H9 (cell line): ENCODE results near the gene ADARB2. TPM values are rescaled to one million over a fixed set of nuclear protein-coding genes. Genes with fewer than 3 reads are reported as not detected.

Experiments used
- DNase-seq: peaks from one replicate; pipeline ENCODE4 v3.0.0-alpha.2; 2017
- H2AFZ ChIP-seq: one replicate; pipeline ENCODE4 v1.6.1; 2013; ENCODE audit warnings: mild to moderate bottlenecking, low read length, control low read depth, moderate library complexity
- H2AK5ac ChIP-seq: 2 replicates; pipeline ENCODE4 v1.6.1; 2013; ENCODE audit warnings: low read length, control low read depth, mixed read lengths; ENCODE audit not compliant: insufficient read length
- H2BK120ac ChIP-seq: one replicate; pipeline ENCODE4 v1.6.1; 2013; ENCODE audit warnings: low read depth, mild to moderate bottlenecking, low read length, control low read depth, inconsistent platforms; ENCODE audit not compliant: poor library complexity, severe bottlenecking
- H2BK12ac ChIP-seq: 2 replicates; pipeline ENCODE4 v1.6.1; 2013; ENCODE audit warnings: low read length, control low read depth, mixed read lengths, low read depth; ENCODE audit not compliant: insufficient read length
- H2BK15ac ChIP-seq: 2 replicates; pipeline ENCODE4 v1.6.1; 2013; ENCODE audit warnings: low read depth, low read length, control low read depth
- H2BK20ac ChIP-seq: one replicate; pipeline ENCODE4 v1.6.1; 2013; ENCODE audit warnings: low read depth, mild to moderate bottlenecking, low read length, control low read depth, inconsistent platforms; ENCODE audit not compliant: poor library complexity, severe bottlenecking
- H2BK5ac ChIP-seq: 2 replicates; pipeline ENCODE4 v1.6.1; 2013; ENCODE audit warnings: low read length, control low read depth, mixed read lengths; ENCODE audit not compliant: insufficient read length
- H3K14ac ChIP-seq: 2 replicates; pipeline ENCODE4 v1.6.1; 2013; ENCODE audit warnings: low read length, control low read depth; ENCODE audit not compliant: insufficient read depth
- H3K18ac ChIP-seq: 2 replicates; pipeline ENCODE4 v1.6.1; 2013; ENCODE audit warnings: low read depth, mild to moderate bottlenecking, mixed read lengths, low read length, control low read depth; ENCODE audit not compliant: insufficient read length
- H3K23ac ChIP-seq: 2 replicates; pipeline ENCODE4 v1.6.1; 2013; ENCODE audit warnings: low read length, control low read depth, mixed read lengths, low read depth; ENCODE audit not compliant: insufficient read length
- H3K23me2 ChIP-seq: 2 replicates; pipeline ENCODE4 v1.6.1; 2013; ENCODE audit warnings: low read depth, mild to moderate bottlenecking, mixed read lengths, low read length, control low read depth; ENCODE audit not compliant: insufficient read length, poor library complexity, severe bottlenecking
- H3K27ac ChIP-seq: 2 replicates; pipeline ENCODE4 v1.5.1; 2013; ENCODE audit warnings: low read length, control low read depth, mixed read lengths, low read depth; ENCODE audit not compliant: insufficient read length
- H3K27me3 ChIP-seq: 2 replicates; pipeline ENCODE4 v1.6.1; 2013; ENCODE audit warnings: low read length, control low read depth, inconsistent platforms; ENCODE audit not compliant: insufficient read depth
- H3K4ac ChIP-seq: 2 replicates; pipeline ENCODE4 v1.6.1; 2013; ENCODE audit warnings: low read depth, mild to moderate bottlenecking, control low read depth, inconsistent platforms, low read length, moderate library complexity
- H3K4me1 ChIP-seq: 2 replicates; pipeline ENCODE4 v1.6.1; 2013; ENCODE audit warnings: low read length, control low read depth, inconsistent platforms; ENCODE audit not compliant: insufficient read depth
- H3K4me2 ChIP-seq: 2 replicates; pipeline ENCODE4 v1.6.1; 2013; ENCODE audit warnings: low read length, control low read depth, mixed read lengths; ENCODE audit not compliant: insufficient read length, insufficient read depth
- H3K56ac ChIP-seq: 2 replicates; pipeline ENCODE4 v1.6.1; 2013; ENCODE audit warnings: low read depth, mild to moderate bottlenecking, mixed read lengths, low read length, control low read depth; ENCODE audit not compliant: insufficient read length
- H3K79me1 ChIP-seq: 2 replicates; pipeline ENCODE4 v1.6.1; 2013; ENCODE audit warnings: low read depth, mild to moderate bottlenecking, moderate library complexity, low read length, control low read depth, inconsistent platforms; ENCODE audit not compliant: insufficient read depth, poor library complexity, severe bottlenecking
- H3K79me2 ChIP-seq: 2 replicates; pipeline ENCODE4 v1.6.1; 2013; ENCODE audit warnings: low read length, control low read depth, inconsistent platforms; ENCODE audit not compliant: insufficient read depth
- H3K9ac ChIP-seq: 2 replicates; pipeline ENCODE4 v1.6.1; 2013; ENCODE audit warnings: low read length, control low read depth, mixed read lengths; ENCODE audit not compliant: insufficient read length; ENCODE audit errors: extremely low read depth
- H3K9me3 ChIP-seq: one replicate; pipeline ENCODE4 v1.6.1; 2013; ENCODE audit warnings: low read depth, low read length, inconsistent platforms; ENCODE audit not compliant: control insufficient read depth
- H3T11ph ChIP-seq: one replicate; pipeline ENCODE4 v1.6.1; 2013; ENCODE audit warnings: mild to moderate bottlenecking, low read length, control low read depth, inconsistent platforms
- H4K20me1 ChIP-seq: one replicate; pipeline ENCODE4 v1.6.1; 2013; ENCODE audit not compliant: control insufficient read depth, insufficient read length, insufficient read depth
- H4K5ac ChIP-seq: 2 replicates; pipeline ENCODE4 v1.6.1; 2013; ENCODE audit warnings: low read depth, mild to moderate bottlenecking, mixed read lengths, low read length, control low read depth; ENCODE audit not compliant: insufficient read length
- H4K8ac ChIP-seq: replicated peaks from 2 replicates; pipeline ENCODE4 v1.6.1; 2013; ENCODE audit warnings: low read length, control low read depth, mixed read lengths, low read depth; ENCODE audit not compliant: insufficient read length
- H4K91ac ChIP-seq: 2 replicates; pipeline ENCODE4 v1.6.1; 2013; ENCODE audit warnings: low read depth, mild to moderate bottlenecking, moderate library complexity, mixed read lengths, low read length, control low read depth; ENCODE audit not compliant: insufficient read length
- H3K27ac Mint-ChIP-seq, 3 experiments: 2 replicates in 2 of 3; 3 replicates in 1 of 3; pipeline ENCODE4 v1.8.0; 2020 to 2021; ENCODE audit warnings: mixed read lengths in 3 of 3, mild to moderate bottlenecking in 1 of 3, moderate library complexity in 1 of 3
- H3K27me3 Mint-ChIP-seq: 2 replicates; pipeline ENCODE4 v1.8.0; 2021; ENCODE audit warnings: low read depth, mild to moderate bottlenecking, moderate library complexity, mixed read lengths
- H3K36me3 Mint-ChIP-seq, 3 experiments: 2 replicates in 2 of 3; 3 replicates in 1 of 3; pipeline ENCODE4 v1.8.0; 2020 to 2021; ENCODE audit warnings: low read depth in 3 of 3, mixed read lengths in 3 of 3; ENCODE audit not compliant: insufficient read depth in 1 of 3
- H3K4me1 Mint-ChIP-seq, 2 experiments: 2 replicates each; pipeline ENCODE4 v1.8.0; 2020; ENCODE audit warnings: mixed read lengths in 2 of 2
- H3K4me3 Mint-ChIP-seq, 2 experiments: 2 replicates in 1 of 2; 3 replicates in 1 of 2; pipeline ENCODE4 v1.8.0; 2020 to 2021; ENCODE audit warnings: mild to moderate bottlenecking in 2 of 2, mixed read lengths in 2 of 2, moderate library complexity in 1 of 2
- H3K9me3 Mint-ChIP-seq, 2 experiments: 2 replicates in 1 of 2; 3 replicates in 1 of 2; pipeline ENCODE4 v1.8.0; 2020; ENCODE audit warnings: mild to moderate bottlenecking in 2 of 2, mixed read lengths in 2 of 2, moderate library complexity in 1 of 2
- CTCF ChIP-seq: fragments of 200-600 bp; sonication (generic); conservative IDR thresholded peaks from 3 replicates; pipeline ENCODE4 v1.8.0; 2021; ENCODE audit warnings: antibody characterized with exemption, mild to moderate bottlenecking
- WGBS: extraction: QIAGEN DNeasy Blood & Tissue Kit; methylation state at CpG from one replicate; pipeline ENCODE4 v1.1.7; 2013; ENCODE audit warnings: missing lambda C conversion rate, low lambda C conversion rate, mixed read lengths; ENCODE audit not compliant: insufficient read length; ENCODE audit errors: extremely low coverage; 5-methylcytosine and 5-hydroxymethylcytosine counted together
- total RNA-seq: library from RNA; stranded (reverse); gene quantifications from 2 replicates; pipeline ENCODE4 v1.2.1, GENCODE V29; 2021

The ADARB2 gene
- total RNA-seq, 1 experiment from 2014 or later, result 0.87 TPM

DNA sequence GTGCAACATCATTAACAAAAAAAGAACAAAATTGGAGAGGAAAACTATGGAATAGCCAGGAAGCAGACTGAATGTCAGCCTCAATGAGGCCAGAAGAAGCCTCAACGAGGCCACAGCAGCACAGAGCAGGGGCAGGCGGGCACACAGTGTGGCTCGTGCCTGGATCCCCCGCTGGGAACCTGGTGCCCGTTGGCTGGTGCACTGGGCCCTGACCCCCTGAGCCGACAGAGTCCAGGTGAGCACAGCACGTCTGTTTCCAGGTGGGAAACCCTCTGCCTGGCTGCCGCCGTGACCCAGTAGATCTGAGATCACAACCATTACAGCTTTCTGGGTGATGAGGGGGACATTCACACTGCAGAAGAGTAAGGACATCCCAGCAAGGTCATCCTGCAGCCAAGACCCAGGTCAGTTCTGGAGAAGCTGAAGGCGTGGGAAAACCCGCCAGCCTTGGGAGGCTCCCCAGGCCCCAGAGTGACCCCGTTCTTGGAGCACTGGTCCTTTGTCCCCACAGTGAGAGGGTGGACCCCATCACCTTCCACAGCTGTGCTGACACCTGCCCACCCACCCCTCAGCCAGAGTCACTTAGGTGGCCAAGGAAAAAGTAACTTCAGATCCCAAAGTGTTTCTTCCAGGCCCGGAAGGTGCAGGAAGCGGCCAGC, 222.1 kb downstream of the ADARB2 start:
- Histone ChIP-seq H3K23me2 (no peaks in the 10 kb centered on the region), H3K4me1 (no peaks in the 10 kb centered on the region), H2BK5ac (no peak overlapping the region), H2AK5ac (no peak overlapping the region), H3K9me3 (no peaks in the 10 kb centered on the region), H3K56ac (no peak overlapping the region), H4K8ac (no peak overlapping the region), H3K14ac (no peak overlapping the region), H2BK120ac (no peak overlapping the region), H3K4me2 (no peak overlapping the region), H4K5ac (no peak overlapping the region), H3K79me2 (no peaks in the 10 kb centered on the region), H3T11ph (no peak overlapping the region), H3K27ac (no peak overlapping the region), H4K20me1 (no peaks in the 10 kb centered on the region), H3K23ac (no peak overlapping the region), H3K9ac (no peak overlapping the region), H3K27me3 (no peaks in the 10 kb centered on the region), H4K91ac (no peak overlapping the region), H2AFZ (no peak overlapping the region), H3K18ac (no peak overlapping the region), H3K79me1 (no peaks in the 10 kb centered on the region), H2BK12ac (no peak overlapping the region), H2BK15ac (no peak overlapping the region), H2BK20ac (no peak overlapping the region), H3K4ac (no peak overlapping the region)
- WGBS, result no CpG with 5 or more reads among the region's 14 CpGs
- Mint-ChIP-seq H3K9me3 (no peaks in the 10 kb centered on the region), H3K4me3 (no peak overlapping the region), H3K27me3 (peaks cover 1% of the 10 kb centered on the region), H3K4me1 (peaks cover 2 to 9% of the 10 kb centered on the region in 2 experiments; a peak in 2 of 4 replicates), H3K36me3 (no peaks in the 10 kb centered on the region; a peak in 1 of 7 replicates), H3K27ac (no peak overlapping the region)
- TF ChIP-seq CTCF, result no peak
- no peak for DNase-seq
